Smooth muscle cell (in vitro differentiated cells): ENCODE data around the gene UFC1. TPM values are rescaled to one million over a fixed set of nuclear protein-coding genes. Genes with fewer than 3 reads are reported as not detected.

Experiments used
- DNase-seq: peaks from one replicate; lab custom pipeline; 2025; ENCODE audit not compliant: unreplicated experiment; lab: John Stamatoyannopoulos, UW
- H2AFZ ChIP-seq: fragments of 200-600 bp; sonication (generic); 2 replicates; pipeline ENCODE4 v1.6.0; 2016; ENCODE audit warnings: antibody characterized with exemption, low read depth, mild to moderate bottlenecking
- H3F3A ChIP-seq: fragments of 200-600 bp; sonication (generic); 2 replicates; pipeline ENCODE4 v1.6.0; 2017; ENCODE audit warnings: antibody characterized with exemption, low read depth
- H3K27ac ChIP-seq: fragments of 200-600 bp; sonication (generic); 2 replicates; pipeline ENCODE4 v1.5.1; 2016; ENCODE audit warnings: low read depth, mild to moderate bottlenecking
- H3K27me3 ChIP-seq: fragments of 200-600 bp; sonication (generic); 2 replicates; pipeline ENCODE4 v1.6.1; 2016; ENCODE audit warnings: low read depth, mild to moderate bottlenecking
- H3K36me3 ChIP-seq: fragments of 200-600 bp; sonication (generic); 2 replicates; pipeline ENCODE4 v1.5.1; 2016; ENCODE audit warnings: low read depth
- H3K4me1 ChIP-seq: fragments of 200-600 bp; sonication (generic); 2 replicates; pipeline ENCODE4 v1.5.1; 2016; ENCODE audit warnings: low read depth
- H3K4me2 ChIP-seq: fragments of 200-600 bp; sonication (generic); 2 replicates; pipeline ENCODE4 v1.6.0; 2016; ENCODE audit warnings: mild to moderate bottlenecking
- H3K4me3 ChIP-seq: fragments of 200-600 bp; sonication (generic); 2 replicates; pipeline ENCODE4 v1.5.1; 2016; ENCODE audit warnings: mild to moderate bottlenecking
- H3K79me2 ChIP-seq: fragments of 200-600 bp; sonication (generic); 2 replicates; pipeline ENCODE4 v1.6.0; 2016; ENCODE audit warnings: low read depth, mild to moderate bottlenecking
- H3K9ac ChIP-seq: fragments of 200-600 bp; sonication (generic); 2 replicates; pipeline ENCODE4 v1.6.0; 2016; ENCODE audit warnings: low read depth
- H3K9me3 ChIP-seq: fragments of 200-600 bp; sonication (generic); replicated peaks from 2 replicates; pipeline ENCODE4 v1.5.1; 2016; ENCODE audit warnings: low read depth
- H4K20me1 ChIP-seq: fragments of 200-600 bp; sonication (generic); 2 replicates; pipeline ENCODE4 v1.6.0; 2016; ENCODE audit warnings: low read depth
- CTCF ChIP-seq: fragments of 200-600 bp; sonication (generic); IDR thresholded peaks from 2 replicates; pipeline ENCODE4 v1.5.1; 2017; ENCODE audit warnings: borderline replicate concordance, mild to moderate bottlenecking, antibody characterized with exemption; ENCODE audit not compliant: insufficient read depth, poor library complexity, severe bottlenecking
- WGBS: methylation state at CpG from one replicate; pipeline ENCODE4 v1.1.7; 2016; ENCODE audit warnings: low lambda C conversion rate; 5-methylcytosine and 5-hydroxymethylcytosine counted together
- polyA plus RNA-seq: library from polyadenylated mRNA; unstranded; fragments of >200 nt; fragmentation: Nextera tagmentation; extraction: Ambion mirVana; gene quantifications from 2 replicates; pipeline ENCODE4 v1.2.1, GENCODE V29; 2016
- total RNA-seq: library from RNA; depleted of rRNA; stranded (reverse); fragments of >200 nt; gene quantifications from 2 replicates; pipeline ENCODE4 v1.2.3, GENCODE V29; 2014

Gene UFC1
- total RNA-seq = 57.1 and 58.2 TPM in 2 replicates
- 81.5 and 94.5 TPM in 2 replicates for polyA plus RNA-seq

- H3K27ac ChIP-seq = peak within 1 kb of the TSS; percentile 93
- H3K4me3 ChIP-seq = peak within 1 kb of the TSS; percentile 78
- no peaks in the 10 kb centered on the region for H3K9me3 ChIP-seq
- WGBS = under 1% methylated on average over 33 of the region's 33 CpGs
- H3K79me2 ChIP-seq = peaks cover 10% of the 10 kb centered on the region
- no peaks in the 10 kb centered on the region for H3K27me3 ChIP-seq
- no peaks in the 10 kb centered on the region for H4K20me1 ChIP-seq
- no peak for TF ChIP-seq CTCF
- H3F3A ChIP-seq = no peaks in the 10 kb centered on the region
- H2AFZ ChIP-seq = peak within 1 kb of the TSS; percentile 88
- peak within 1 kb of the TSS; percentile 98 for H3K9ac ChIP-seq
- peak within 1 kb of the TSS; percentile 86 for H3K4me2 ChIP-seq
- DNase-seq = peak; percentile 18
- H3K4me1 ChIP-seq = peaks cover 6% of the 10 kb centered on the region
- H3K36me3 ChIP-seq = no peaks in the 10 kb centered on the region
Observed at GRCh38 chr1:161153682-161154337, at the start of gene UFC1. Gene UFC1 (plus strand): TSS chr1:161153978. CDS start chr1:161153998, 20 bp downstream.

GRCh38 chr1:161106431-161106830, 47.3 kb upstream of the UFC1 start:
- Histone ChIP-seq H3K27ac (no peak overlapping the region), H3K36me3 (no peaks in the 10 kb centered on the region), H3K27me3 (no peaks in the 10 kb centered on the region), H4K20me1 (peaks cover 74% of the 10 kb centered on the region), H3K4me3 (no peak overlapping the region), H3F3A (no peaks in the 10 kb centered on the region), H3K79me2 (peaks cover 84% of the 10 kb centered on the region), H3K4me1 (no peaks in the 10 kb centered on the region), H3K9ac (no peak overlapping the region), H2AFZ (no peak overlapping the region), H3K9me3 (no peaks in the 10 kb centered on the region), H3K4me2 (no peak overlapping the region)
- 92% methylated on average over 1 of the region's 1 CpG for WGBS
- no peak for TF ChIP-seq CTCF
- DNase-seq = no peak

- 100% methylated on average over 3 of the region's 3 CpGs for WGBS
- H2AFZ ChIP-seq = no peak overlapping the region
- H3K36me3 ChIP-seq = no peaks in the 10 kb centered on the region
- no peak for DNase-seq
- H4K20me1 ChIP-seq = peaks cover 76% of the 10 kb centered on the region
- no peak overlapping the region for H3K4me2 ChIP-seq
- no peak overlapping the region for H3K4me3 ChIP-seq
- no peaks in the 10 kb centered on the region for H3K9me3 ChIP-seq
- no peak overlapping the region for H3K27ac ChIP-seq
- peaks cover 100% of the 10 kb centered on the region for H3K79me2 ChIP-seq
- H3K4me1 ChIP-seq = no peaks in the 10 kb centered on the region
- H3K9ac ChIP-seq = no peak overlapping the region
- no peaks in the 10 kb centered on the region for H3F3A ChIP-seq
- no peaks in the 10 kb centered on the region for H3K27me3 ChIP-seq
- no peak for TF ChIP-seq CTCF
Observed at GRCh38 chr1:161111117-161111516, 42.7 kb upstream of the UFC1 start.

GRCh38 chr1:161111527-161111926, 42.3 kb upstream of the UFC1 start:
- peaks cover 74% of the 10 kb centered on the region for H4K20me1 ChIP-seq
- WGBS = 96% methylated on average over 2 of the region's 2 CpGs
- H3K27ac ChIP-seq = no peak overlapping the region
- no peak overlapping the region for H2AFZ ChIP-seq
- H3K27me3 ChIP-seq = no peaks in the 10 kb centered on the region
- no peak overlapping the region for H3K4me2 ChIP-seq
- no peaks in the 10 kb centered on the region for H3F3A ChIP-seq
- H3K4me1 ChIP-seq = no peaks in the 10 kb centered on the region
- DNase-seq = no peak
- no peaks in the 10 kb centered on the region for H3K36me3 ChIP-seq
- H3K4me3 ChIP-seq = no peak overlapping the region
- no peak for TF ChIP-seq CTCF
- H3K9ac ChIP-seq = no peak overlapping the region
- H3K79me2 ChIP-seq = peaks cover 100% of the 10 kb centered on the region
- H3K9me3 ChIP-seq = no peaks in the 10 kb centered on the region
